PC-3 (cell line): ENCODE data around the gene HS3ST2.

ENCODE experiments used
- EZH2 ChIP-seq: fragments of 300-600 bp; sonication (generic); IDR thresholded peaks from one replicate; pipeline ENCODE4 v1.6.1; 2017; ENCODE audit warnings: antibody characterized with exemption, mild to moderate bottlenecking, low read length; ENCODE audit not compliant: unreplicated experiment
- EZH2phosphoT487 ChIP-seq: fragments of 300-600 bp; sonication (generic); IDR thresholded peaks from 2 replicates; pipeline ENCODE4 v1.6.1; 2018; ENCODE audit warnings: mild to moderate bottlenecking, antibody characterized with exemption, low read length, borderline replicate concordance
- TF ChIP-seq, protein P1 (sequence below): fragments of 300-600 bp; sonication (generic); conservative IDR thresholded peaks from 2 replicates; pipeline ENCODE4 v1.5.1; 2017; ENCODE audit warnings: antibody characterized with exemption, low read depth, mild to moderate bottlenecking, low read length

DNA sequence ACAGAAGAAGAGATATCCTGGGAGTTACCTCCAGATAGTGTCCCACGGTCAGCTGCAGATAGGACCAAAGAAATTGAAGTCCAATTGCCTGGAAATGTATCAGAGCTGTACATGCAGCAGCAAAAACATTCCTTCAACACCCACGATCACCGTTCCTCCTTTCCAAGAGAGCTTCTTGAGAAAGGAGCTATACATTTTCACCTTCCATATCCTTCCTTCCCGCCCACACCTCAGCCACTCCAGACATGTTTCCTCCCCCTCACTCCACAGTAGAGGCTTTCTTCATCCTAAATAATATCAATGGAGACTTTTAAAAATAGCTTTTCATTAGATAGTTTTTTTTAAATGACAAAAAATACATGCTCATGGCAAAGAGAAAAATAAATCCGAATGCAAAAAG is 87.6 kb downstream of the HS3ST2 start:
- TF ChIP-seq, protein P1, sequence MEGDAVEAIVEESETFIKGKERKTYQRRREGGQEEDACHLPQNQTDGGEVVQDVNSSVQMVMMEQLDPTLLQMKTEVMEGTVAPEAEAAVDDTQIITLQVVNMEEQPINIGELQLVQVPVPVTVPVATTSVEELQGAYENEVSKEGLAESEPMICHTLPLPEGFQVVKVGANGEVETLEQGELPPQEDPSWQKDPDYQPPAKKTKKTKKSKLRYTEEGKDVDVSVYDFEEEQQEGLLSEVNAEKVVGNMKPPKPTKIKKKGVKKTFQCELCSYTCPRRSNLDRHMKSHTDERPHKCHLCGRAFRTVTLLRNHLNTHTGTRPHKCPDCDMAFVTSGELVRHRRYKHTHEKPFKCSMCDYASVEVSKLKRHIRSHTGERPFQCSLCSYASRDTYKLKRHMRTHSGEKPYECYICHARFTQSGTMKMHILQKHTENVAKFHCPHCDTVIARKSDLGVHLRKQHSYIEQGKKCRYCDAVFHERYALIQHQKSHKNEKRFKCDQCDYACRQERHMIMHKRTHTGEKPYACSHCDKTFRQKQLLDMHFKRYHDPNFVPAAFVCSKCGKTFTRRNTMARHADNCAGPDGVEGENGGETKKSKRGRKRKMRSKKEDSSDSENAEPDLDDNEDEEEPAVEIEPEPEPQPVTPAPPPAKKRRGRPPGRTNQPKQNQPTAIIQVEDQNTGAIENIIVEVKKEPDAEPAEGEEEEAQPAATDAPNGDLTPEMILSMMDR, result no peak
- no peak for TF ChIP-seq EZH2
- no peak for TF ChIP-seq EZH2phosphoT487
